ENCODE measurements around the gene LRRC74B.

The LRRC74B gene

DNA sequence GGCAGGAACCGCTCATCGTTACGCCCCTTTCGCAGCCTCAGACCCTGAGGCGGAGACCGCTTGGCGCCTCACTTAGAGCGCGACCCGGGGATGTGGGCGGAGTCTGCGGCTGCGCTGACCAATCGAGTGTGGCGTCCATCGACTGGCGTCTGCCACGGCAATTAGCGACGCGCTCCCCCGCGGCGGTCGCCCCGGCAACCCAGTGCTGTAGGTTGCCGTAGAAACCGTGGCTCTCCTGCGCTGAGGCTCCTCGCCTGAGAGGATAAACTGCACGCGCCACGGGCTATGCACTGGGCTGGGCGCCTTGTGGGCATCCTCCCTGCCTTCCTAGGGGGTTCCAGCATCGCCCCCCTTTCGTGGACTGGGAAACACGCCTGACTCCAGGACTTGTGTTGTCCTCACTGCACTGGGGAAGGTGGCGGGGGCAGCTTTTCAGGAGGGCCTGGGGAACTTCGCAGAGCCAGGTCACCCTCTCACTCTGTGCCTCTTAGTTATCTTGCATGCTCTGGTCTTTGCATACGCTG, 31.5 kb upstream of the LRRC74B start:
- peak; percentile 78 for DNase-seq

DNA sequence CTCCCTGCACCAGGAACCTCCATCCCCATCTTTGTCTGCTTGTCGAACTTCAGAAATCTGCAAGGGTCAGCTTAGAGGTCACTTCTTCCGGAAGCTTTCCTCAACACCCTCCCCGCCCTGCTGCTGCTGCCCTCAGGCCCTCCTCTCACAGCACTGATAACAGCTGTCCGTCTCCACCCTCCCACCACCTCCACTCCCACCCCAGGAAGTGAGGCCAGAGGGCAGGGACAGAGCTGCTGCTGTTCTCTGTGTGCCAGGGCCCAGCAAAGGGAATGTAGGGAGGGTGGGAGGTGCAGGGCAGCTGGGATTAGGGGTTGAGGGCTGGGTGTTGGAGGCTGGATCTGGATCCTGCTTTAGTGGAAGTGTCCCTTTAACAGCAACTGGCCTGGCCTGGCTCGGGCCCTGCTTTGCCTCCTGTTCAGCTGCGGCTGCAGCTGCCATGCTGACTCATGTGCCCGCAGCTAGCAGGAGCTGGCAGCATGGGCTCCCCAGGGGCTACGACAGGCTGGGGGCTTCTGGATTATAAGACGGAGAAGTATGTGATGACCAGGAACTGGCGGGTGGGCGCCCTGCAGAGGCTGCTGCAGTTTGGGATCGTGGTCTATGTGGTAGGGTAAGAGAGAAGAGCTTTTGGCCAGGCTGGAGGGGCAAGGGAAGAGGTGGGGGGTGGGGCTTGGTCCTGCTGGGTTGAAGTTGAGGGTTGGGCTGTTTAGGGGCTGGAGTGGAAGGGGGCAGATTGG, 30.9 kb upstream of the LRRC74B start, which contains the start of gene P2RX6:
TSS of gene P2RX6 (plus strand) at position 440 of the 740 bp plus-strand sequence. CDS start at position 450, 10 bp downstream.
- DNase-seq = no peak

DNA sequence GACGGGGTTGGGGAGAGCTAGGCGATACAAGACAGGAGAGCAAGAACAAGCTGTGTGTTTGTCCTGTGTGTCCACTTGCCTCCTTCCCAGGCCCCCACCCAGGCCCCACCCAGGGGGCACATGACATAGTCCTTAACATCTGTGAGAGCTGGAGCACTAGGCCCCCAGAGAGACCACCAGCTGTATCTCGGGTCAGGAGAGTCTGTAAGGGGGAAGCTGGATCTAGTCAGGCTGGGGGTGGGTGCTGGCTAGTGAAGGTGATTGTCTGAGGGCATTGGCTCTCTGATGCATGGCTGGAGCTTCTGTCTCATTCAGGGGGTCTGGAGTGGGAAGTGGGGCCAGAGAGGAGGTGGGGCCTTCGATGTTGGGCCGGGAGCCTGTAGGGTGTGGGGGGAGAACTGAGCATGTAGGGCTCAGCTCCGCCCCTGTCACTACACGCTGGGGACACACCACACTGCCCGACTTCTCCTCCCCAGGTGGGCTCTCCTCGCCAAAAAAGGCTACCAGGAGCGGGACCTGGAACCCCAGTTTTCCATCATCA, 30.2 kb upstream of the LRRC74B start:
- no peak for DNase-seq

DNA sequence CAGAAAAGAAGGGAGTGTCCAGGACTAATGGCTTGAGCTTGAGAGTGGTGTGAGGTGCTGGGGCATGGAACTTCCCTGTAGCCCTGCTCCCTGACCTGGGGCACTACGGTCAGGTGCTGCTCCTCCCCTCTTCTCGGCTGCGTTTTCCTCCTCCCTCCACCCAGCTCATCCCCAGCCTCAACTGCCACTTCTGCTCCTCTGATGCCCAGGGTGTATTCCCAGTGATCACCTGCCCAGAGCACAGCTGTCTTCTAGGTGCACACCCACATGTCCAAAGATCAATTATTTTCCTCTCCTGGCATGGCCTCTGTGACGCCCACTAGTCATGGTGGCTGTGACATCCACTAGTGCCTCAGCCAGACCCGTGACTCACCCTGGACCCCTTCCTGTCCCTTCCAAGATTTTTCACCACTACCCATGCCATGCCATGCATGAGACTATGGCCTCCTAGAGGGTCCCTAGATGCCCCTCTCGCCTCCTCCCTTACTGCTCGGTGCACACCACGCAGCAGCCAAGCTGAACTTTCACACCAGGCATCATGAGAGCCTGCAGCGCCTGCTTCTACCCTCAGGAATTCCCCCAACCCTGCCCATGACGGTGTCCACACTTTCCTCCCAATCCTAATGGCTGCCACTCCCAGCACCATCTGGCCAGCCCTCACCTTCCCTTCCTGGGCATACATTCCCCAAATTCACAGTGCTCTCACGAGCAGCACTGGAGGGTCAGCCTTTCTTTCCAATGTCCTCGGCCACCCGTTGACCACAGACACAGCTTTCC, 28.9 kb upstream of the LRRC74B start:
- no peak for DNase-seq

DNA sequence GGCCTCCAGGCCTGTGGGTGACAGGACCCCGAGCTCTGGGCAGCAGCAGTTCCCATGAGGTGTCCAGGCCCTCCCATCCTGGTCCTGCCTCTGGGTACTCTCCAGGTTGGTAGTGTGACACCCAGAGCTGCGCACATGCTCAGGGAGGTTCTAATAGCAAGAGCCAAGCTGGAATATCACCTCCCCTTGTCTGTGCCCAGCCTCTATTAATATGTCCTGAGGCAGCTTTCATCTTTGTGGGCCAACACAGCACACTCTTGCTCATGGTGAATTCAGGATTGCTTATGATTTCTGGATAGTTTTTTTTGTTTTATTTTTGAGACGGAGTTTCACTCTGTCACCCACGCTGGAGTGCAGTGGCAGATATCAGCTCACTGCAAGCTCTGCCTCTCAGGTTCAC, 27.4 kb upstream of the LRRC74B start:
- DNase-seq = no peak

DNA sequence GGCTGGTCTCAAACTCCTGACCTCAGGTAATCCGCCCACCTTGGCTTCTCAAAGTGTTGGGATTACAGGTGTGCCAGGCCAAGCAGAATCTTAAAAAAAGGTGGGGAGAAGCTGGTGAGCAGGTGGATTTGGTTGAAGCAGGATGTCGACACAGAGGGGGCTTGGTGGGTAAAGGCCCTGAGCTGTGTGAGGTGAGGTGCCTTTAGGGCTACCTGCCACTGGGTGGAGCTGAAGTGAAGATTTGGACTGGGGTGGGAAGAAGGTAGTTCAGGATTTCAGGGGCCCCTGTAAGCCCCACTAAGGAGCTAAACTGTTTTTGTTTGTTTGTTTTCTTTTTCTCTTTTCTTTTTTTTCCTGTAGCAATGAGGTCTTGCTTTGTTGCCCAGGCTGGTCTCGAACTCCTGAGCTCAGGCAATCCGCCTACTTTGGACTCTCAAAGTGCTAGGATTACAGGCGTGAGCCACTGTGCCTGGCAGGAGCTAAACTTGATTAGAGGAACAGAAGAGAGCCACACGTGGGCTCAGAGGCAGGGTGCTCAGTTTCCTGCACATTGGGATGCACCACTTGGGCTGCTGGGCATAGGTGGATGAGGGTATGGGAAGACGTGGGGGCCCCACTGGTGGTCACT, 24.8 kb upstream of the LRRC74B start:
- no peak for DNase-seq

DNA sequence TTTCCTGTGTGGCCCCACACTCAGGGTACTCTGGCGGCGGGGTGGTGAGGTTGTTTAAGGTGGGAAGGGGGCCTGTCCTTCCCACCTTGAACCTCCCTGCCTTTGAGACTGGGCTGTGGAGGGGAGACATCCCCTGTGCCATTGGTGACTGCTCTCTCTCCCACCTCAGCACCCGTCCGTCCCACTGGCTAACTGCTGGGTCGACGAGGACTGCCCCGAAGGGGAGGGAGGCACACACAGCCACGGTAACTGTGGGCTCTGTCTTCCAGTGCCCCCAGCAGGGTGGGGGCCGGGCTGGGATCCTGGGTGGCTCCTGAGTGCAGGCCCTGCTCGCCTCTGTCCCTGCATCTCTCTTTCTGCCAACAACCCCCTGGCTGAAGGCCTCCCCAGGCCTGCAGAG, 23.2 kb upstream of the LRRC74B start:
- no peak for DNase-seq

DNA sequence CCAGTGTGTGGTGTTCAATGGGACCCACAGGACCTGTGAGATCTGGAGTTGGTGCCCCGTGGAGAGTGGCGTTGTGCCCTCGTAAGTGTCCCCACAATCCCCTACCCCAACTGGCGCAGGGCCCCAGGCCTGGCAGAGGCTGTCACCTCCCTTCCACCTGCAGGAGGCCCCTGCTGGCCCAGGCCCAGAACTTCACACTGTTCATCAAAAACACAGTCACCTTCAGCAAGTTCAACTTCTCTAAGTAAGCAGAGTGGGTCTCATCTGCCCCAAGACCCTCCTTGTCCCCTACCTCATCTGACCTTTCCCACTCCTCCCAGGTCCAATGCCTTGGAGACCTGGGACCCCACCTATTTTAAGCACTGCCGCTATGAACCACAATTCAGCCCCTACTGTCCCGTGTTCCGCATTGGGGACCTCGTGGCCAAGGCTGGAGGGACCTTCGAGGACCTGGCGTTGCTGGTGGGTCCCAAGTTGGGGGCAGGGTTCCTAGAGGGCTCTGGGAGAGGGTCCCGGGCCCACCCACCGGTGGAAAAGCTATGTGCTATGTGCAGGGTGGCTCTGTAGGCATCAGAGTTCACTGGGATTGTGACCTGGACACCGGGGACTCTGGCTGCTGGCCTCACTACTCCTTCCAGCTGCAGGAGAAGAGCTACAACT, 22.7 kb upstream of the LRRC74B start:
- DNase-seq = no peak

DNA sequence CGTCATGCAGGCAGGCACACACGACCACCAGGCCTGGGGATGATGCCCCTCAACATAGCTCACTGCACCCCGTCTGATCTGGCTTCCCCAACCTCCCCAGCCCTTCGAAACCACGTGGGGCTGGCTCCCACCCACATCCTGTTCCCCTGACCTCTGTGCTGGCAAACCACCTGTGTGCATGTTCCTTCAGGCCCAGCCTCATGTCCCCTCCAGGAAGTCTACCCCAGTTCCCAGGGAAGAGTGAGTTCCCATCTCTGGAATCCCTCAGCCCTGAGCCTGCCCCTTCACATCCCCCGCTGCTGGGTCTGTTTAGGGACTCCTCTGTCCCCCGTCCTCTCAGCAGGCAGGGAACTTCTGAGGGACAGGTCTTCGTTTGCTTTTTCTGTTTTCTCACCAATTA, 20.5 kb upstream of the LRRC74B start:
- DNase-seq = no peak

DNA sequence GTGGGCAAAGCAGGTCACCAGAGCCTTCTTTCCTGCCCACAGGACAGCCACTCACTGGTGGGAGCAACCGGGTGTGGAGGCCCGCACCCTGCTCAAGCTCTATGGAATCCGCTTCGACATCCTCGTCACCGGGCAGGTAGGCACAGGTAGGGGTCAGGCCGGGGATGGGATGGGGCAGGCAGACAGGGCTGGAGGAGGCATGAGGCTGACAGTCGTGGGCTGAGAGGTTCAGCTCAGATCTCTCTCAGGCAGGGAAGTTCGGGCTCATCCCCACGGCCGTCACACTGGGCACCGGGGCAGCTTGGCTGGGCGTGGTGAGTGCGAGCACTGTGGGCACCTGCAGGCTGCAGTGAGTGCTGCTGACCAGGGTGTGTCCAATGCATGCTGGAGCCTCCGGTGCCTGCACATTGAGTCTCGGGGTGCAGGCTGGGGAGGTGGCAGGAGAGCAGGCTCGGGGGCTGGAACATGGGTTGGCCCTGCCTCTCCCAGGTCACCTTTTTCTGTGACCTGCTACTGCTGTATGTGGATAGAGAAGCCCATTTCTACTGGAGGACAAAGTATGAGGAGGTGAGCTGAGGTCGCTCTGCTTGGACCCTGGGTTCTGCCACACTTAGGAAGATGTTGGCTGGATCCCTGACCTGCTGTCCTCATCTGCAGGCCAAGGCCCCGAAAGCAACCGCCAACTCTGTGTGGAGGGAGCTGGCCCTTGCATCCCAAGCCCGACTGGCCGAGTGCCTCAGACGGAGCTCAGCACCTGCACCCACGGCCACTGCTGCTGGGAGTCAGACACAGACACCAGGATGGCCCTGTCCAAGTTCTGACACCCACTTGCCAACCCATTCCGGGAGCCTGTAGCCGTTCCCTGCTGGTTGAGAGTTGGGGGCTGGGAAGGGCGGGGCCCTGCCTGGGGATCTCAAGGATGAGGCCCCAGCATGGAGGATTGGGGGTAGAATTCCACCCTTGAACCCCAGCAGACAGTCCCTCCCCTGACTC, 19.7 kb upstream of the LRRC74B start:
- no peak for DNase-seq

DNA sequence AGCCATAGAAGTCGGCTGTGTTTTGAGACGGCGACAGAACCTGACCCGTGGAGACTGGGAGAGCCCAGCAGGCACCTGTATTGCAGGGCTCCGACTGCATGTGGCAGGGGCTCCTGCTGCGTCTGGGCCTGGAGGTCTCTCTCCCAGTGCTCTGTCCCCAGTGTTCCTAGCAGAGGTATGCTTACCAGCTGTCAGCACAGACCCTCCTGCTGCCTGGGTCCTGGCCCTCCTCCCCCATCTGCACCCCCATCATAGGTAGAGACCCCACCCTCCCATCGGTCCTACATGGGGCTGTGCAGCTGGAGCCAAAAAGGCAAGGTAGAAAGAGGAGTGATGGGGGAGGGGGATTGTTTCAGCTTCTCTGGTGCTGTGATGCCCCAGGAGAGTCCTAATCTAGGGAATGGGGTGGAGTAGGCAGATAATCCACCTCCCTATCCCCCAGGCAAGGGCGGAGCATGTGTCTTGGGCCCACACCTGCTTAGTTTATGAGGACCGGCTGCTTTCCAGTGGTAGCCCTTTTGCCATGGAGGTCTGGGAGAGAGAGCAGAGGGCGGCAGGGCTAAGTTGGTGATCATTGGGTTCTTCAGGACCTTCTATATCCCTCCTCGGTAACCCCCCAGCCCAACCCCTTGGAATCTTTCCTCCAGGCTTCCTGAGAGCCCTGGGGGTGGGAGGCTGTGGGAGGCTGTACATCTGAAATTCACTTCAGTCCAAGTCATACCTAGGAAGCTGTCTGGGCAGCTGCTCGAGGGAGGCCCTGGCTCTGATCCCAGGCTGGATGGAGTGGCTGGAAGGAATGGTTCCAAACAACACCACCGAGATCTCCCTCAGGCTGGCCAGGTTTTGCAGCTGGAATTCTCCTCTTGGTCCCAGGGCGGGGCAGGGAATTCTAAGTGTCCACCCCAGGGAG, 18.7 kb upstream of the LRRC74B start:
- no peak for DNase-seq

DNA sequence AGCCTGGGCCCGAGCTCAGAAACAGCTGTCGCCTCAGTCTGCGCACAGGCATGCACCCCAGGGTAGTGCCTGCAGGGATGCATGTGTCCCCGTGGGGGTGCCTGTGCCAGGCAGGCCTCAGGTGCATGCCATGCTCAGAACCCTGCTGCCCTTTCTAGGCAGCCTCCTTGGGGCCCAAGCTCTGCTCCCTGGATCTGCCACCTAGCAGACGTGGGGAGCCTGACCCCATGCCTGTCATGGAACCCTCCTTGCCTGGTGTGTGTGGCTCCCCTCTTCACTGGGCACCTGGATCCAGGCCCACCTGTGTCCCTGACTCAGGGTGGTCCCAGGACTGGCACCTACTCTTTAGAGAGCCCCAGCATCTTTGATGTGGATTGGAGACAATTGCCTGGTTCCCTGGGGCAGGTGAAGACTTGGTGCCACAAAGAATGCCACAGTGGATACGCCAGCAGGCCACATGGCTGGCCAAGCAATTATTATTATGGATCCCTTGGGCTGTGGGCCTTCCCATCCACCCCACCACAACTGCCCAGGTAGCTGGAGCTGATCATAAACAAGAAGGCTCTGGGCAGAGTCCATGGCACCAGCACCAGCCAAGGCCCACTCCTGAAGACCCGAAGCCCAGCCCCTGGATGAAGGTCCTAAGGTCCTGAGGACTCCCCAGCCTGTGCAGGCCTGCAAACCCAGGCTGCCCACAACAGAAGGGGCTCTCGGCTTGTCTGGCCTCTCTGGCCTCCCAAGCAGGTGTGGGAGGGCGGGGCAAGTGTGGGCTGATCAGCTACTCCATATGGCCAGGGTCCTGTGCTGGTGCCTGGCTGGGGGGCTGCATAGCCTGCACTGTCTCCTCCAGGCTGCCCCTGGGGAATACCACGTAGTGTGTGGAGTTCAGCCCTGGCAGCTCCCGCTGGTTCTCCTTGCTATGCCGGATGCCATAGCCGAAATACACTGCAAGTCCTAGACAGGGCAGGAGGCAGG, 17.2 kb upstream of the LRRC74B start:
- DNase-seq = no peak

DNA sequence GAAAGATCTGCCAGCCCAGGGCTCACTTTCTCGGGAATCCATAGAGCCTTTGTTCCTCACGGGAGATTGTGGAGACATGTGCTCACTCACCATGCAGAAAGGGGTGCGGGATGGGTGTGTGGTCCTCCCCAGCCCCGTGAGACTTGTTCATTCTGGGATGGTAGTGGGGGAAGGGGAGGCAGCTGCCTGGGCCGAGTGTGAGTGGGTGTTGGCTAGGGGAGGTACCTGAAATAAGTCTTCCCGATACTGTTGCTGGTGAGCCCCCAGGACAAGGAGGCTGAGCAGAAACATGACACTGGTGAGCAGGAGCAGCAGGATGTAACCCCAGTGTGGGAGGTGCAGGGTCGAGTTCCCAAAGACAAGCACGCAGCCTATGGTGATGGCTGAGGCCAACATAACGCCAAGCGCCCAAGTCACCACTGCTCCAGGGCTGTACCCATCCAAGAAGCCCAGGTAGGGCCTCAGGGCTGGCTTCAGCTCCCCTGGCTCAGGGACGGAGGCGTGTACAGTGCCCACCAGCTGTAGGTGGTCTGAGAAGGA, 16.2 kb upstream of the LRRC74B start:
- no peak for DNase-seq

DNA sequence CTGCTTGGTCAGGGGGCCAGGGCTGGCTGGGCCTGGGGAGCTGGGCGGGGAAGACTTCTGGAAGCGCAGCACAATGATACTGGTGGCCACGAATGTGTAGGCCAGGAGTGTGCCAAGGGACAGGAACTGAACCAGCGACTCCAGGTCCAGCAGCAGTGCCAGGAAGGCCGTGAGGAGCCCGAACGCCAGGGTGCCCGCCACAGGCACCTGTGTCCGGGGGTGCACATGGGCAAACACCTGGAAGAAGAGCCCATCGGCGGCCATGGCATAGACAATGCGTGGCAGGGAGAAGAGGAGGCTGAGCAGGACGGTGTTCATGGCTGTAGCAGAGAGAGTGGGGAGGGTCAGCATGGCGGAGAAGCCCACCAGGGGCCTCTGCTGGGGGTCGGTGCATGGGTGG, 15.7 kb upstream of the LRRC74B start:
- no peak for DNase-seq

DNA sequence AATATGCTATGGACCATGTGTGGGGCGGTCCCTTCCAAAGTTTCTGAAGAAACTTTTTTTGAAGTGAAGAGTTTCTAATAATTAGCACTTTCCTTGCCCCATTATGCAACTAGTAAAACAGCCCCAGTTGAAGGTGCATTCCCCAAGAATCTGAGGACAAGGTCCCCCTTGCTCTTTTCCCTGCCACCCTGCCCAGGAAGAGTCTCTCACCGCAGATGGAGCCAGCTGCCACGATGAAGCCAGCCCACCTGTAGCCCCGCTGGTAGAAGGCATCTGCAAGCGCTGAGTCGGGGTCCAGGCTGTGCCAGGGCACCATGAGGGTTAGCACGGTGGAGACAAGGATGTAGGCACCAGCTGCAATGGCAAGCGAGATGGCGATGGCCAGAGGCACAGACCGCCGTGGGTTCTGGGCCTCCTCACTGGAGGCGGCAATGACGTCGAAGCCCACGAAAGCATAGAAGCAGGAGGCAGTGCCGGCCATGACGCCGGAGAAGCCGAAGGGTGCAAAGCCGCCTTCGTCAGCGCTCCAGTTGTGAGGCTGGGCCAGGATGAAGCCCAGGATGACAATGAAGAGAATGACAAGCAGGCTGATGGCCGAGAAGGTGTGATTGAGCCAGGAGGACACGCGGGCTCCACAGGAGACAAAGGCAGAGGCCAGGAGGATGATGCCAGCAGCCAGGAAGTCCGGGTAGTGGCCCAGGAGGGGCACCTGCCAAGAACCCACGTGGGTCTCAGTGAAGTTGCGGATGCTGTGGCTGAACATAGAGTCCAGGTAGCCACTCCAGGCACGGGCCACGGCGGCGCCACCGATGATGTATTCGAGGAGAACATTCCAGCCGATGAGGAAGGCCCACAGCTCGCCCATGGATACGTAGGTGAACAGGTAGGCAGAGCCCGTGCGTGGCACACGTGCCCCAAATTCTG, 14.9 kb upstream of the LRRC74B start:
- DNase-seq = no peak

DNA sequence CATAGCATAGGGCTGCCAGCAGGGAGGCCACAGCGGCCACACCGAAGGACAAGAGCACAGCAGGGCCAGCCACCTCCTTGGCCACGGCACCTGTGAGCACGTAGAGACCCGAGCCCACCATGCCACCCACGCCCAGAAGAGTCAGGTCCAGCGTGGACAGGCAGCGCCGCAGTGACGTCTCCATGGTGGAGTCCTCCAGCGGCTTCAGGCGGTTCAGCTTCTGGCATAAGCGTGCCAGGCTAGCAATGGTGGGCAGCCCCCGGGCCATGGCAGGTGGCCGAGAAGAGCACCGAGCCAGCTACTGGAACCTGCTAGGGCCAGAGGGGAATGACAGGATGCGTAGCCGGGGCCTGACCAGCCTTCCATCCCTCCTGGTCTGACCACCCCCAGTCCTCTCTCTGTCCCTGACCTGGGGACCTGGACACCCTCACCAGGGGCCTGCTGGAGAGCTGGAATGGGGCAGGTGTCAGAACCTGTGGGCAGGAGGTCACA, 14.2 kb upstream of the LRRC74B start:
- no peak for DNase-seq

Data from effector CD4-positive, alpha-beta T cell (primary cell).